ENCODE results near the gene CD300LD. TPM values are rescaled to one million over a fixed set of nuclear protein-coding genes. Genes with fewer than 3 reads are reported as not detected.

Gene CD300LD
- total RNA-seq, 2 experiments from 2014 or later, result not detected

DNA sequence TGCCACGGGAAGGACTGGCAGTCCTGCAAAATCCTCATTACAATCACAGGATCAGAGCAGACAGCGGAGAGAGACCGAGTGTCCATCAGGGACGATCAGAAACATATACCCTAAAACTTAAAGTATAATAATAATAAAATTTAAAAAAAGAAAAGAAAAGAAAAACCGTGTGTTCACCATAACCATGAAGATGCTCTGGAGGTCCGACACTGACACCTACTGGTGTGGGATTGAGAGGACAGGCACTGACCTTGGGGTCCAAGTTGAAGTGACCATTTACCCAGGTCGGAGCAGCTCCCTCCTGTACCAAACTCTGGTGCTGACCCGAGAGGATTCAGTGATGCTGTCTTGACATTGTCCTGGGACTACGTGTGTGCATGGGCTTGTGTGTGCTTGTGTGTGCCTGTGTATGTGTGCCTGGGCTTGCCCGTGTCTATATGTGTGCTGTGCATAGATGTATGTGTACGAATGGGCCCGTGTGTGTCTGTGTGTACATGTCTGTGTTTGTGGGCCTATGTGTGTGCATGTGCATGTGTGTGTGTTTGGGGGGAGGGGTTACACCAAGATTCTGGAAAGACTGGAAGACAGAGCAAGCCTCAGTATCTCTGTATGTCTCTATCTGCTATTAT is 10.0 kb upstream of the CD300LD start:
- intact Hi-C loops (cut with micrococcal nuclease; ENCODE audit: unreplicated experiment), result loop anchor here (1.0 kb wide), 1 partner anchor 223 kb away; no protein-coding TSS in a partner anchor
- no peaks in the 10 kb centered on the region for H3K9me2 ChIP-seq (ENCODE audit: insufficient read depth, low read length)
- H2AFZ ChIP-seq (ENCODE audit: low read length), result no peak overlapping the region
- TF ChIP-seq EZH2phosphoT487 (IDR thresholded peaks at IDR 0.05; ENCODE audit: borderline replicate concordance, low read depth, low read length) (no peak), CTCF (conservative IDR thresholded peaks at IDR 0.05; ENCODE audit: low read length) (peak; percentile 84)
- H4K20me1 ChIP-seq (ENCODE audit: insufficient read depth, low read length), result no peaks in the 10 kb centered on the region
- no peak overlapping the region for H3K27ac ChIP-seq (ENCODE audit: low read depth, low read length, poor library complexity, severe bottlenecking)
- ChIA-PET POLR2A (no interaction called here), CTCF (ENCODE audit: unreplicated experiment) (interaction anchor here (0.6 kb wide), 1 partner anchor 227 kb away, joined by 5 read pairs; no protein-coding TSS in a partner anchor)
- H3K36me3 ChIP-seq (ENCODE audit: insufficient read depth, low read length), result no peaks in the 10 kb centered on the region
- DNase-seq (ENCODE audit: low spot score), result peak; percentile 54
- no peaks in the 10 kb centered on the region for H3K9me3 ChIP-seq (ENCODE audit: low read length)
- no peaks in the 10 kb centered on the region for H3K79me2 ChIP-seq (ENCODE audit: insufficient read depth, low read depth, low read length)
- H3K4me1 ChIP-seq (ENCODE audit: insufficient read depth, low read length, poor library complexity, severe bottlenecking), result peaks cover 21% of the 10 kb centered on the region
- no peak overlapping the region for H3K4me3 ChIP-seq (ENCODE audit: low read depth, low read length, poor library complexity, severe bottlenecking)
- BruUV-seq (replicated peaks), result no TSS peak
- no peak overlapping the region for H3K4me2 ChIP-seq (ENCODE audit: low read length)

DNA sequence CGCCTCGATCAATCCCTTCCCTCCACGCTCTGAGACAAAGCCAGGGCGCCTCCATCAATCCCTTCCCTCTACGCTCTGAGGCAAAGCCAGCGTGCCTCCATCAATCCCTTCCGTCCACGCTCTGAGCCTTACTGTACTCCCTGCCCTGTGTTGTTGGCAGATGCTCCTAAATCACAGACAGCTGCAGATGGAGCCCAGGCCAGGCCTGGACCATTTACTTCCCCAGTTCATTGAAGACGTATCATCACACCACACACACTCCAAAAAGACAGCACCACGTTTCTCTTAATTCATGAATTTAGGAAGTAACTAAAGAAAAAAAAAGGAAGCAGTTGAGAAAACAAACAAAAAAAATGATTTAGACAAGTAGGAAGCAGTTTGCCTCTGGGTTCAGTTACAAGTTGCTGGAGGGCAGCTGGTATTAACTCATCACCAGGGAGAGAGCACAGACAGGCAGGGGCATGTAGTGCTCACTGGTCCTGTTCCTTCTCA is 7.4 kb upstream of the CD300LD start:
- Histone ChIP-seq H3K9me2 (ENCODE audit: insufficient read depth, low read length) (no peaks in the 10 kb centered on the region), H3K79me2 (ENCODE audit: insufficient read depth, low read depth, low read length) (no peaks in the 10 kb centered on the region), H2AFZ (ENCODE audit: low read length) (no peak overlapping the region), H3K4me2 (ENCODE audit: low read length) (no peak overlapping the region), H3K4me1 (ENCODE audit: insufficient read depth, low read length, poor library complexity, severe bottlenecking) (peaks cover 16% of the 10 kb centered on the region), H3K36me3 (ENCODE audit: insufficient read depth, low read length) (no peaks in the 10 kb centered on the region), H3K27ac (ENCODE audit: low read depth, low read length, poor library complexity, severe bottlenecking) (no peak overlapping the region), H3K4me3 (ENCODE audit: low read depth, low read length, poor library complexity, severe bottlenecking) (no peak overlapping the region), H3K9me3 (ENCODE audit: low read length) (no peaks in the 10 kb centered on the region), H4K20me1 (ENCODE audit: insufficient read depth, low read length) (no peaks in the 10 kb centered on the region)
- CTCF ChIA-PET (ENCODE audit: unreplicated experiment), result no interaction called here
- TF ChIP-seq CTCF (conservative IDR thresholded peaks at IDR 0.05; ENCODE audit: low read length), result no peak
- TF ChIP-seq EZH2phosphoT487 (IDR thresholded peaks at IDR 0.05; ENCODE audit: borderline replicate concordance, low read depth, low read length), result no peak
- intact Hi-C loops (cut with micrococcal nuclease; ENCODE audit: unreplicated experiment), result no loop called here
- POLR2A ChIA-PET, result no interaction called here
- no peak for DNase-seq (ENCODE audit: low spot score)
- BruUV-seq (replicated peaks), result no TSS peak

GRCh38 chr17:74599023-74599399 is 6.9 kb upstream of the CD300LD start:
- intact Hi-C loops (cut with micrococcal nuclease; ENCODE audit: unreplicated experiment), result no loop called here
- no peaks in the 10 kb centered on the region for H3K9me2 ChIP-seq (ENCODE audit: insufficient read depth, low read length)
- H3K4me3 ChIP-seq (ENCODE audit: low read depth, low read length, poor library complexity, severe bottlenecking), result no peak overlapping the region
- H3K4me2 ChIP-seq (ENCODE audit: low read length), result no peak overlapping the region
- no peaks in the 10 kb centered on the region for H3K79me2 ChIP-seq (ENCODE audit: insufficient read depth, low read depth, low read length)
- CTCF ChIA-PET (ENCODE audit: unreplicated experiment), result no interaction called here
- TF ChIP-seq CTCF (conservative IDR thresholded peaks at IDR 0.05; ENCODE audit: low read length), result no peak
- TF ChIP-seq EZH2phosphoT487 (IDR thresholded peaks at IDR 0.05; ENCODE audit: borderline replicate concordance, low read depth, low read length), result no peak
- peaks cover 11% of the 10 kb centered on the region for H3K4me1 ChIP-seq (ENCODE audit: insufficient read depth, low read length, poor library complexity, severe bottlenecking)
- no peak overlapping the region for H3K27ac ChIP-seq (ENCODE audit: low read depth, low read length, poor library complexity, severe bottlenecking)
- H3K9me3 ChIP-seq (ENCODE audit: low read length), result no peaks in the 10 kb centered on the region
- H2AFZ ChIP-seq (ENCODE audit: low read length), result no peak overlapping the region
- no peaks in the 10 kb centered on the region for H3K36me3 ChIP-seq (ENCODE audit: insufficient read depth, low read length)
- no peaks in the 10 kb centered on the region for H4K20me1 ChIP-seq (ENCODE audit: insufficient read depth, low read length)
- BruUV-seq (replicated peaks), result no TSS peak
- POLR2A ChIA-PET, result no interaction called here
- no peak for DNase-seq (ENCODE audit: low spot score)

Measured in OCI-LY7 (cell line).